ENCODE results near the gene UHRF2. TPM values are rescaled to one million over a fixed set of nuclear protein-coding genes. Genes with fewer than 3 reads are reported as not detected.

Gene UHRF2
- total RNA-seq, 1 experiment from 2014 or later, result 40.6 TPM

DNA sequence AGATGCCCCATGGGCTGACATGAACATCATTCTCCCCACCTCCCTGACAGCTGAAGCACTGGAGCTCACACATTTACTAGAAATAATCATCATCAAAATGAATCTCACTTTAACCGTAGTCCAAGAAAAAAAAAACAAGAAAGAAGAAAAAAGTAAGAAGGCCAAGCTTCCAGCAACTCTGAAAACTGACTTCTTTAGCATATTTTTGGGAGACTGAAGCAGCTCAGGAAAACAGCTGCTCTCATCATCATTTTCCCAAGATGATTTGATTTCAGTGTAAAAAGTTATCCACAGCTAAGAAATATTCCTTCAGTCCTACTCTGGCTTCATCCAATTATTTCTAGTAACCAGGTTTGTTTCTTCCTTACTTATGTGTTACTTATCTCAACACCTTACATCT is 140.9 kb downstream of the UHRF2 start:
- no peaks in the 10 kb centered on the region for H3K79me2 ChIP-seq (ENCODE audit: insufficient read depth, low read length)
- POLR2A ChIA-PET, result interaction anchor here (0.9 kb wide), 1 partner anchor 10 kb away, joined by 3 read pairs; no protein-coding TSS in a partner anchor
- no peak overlapping the region for H3K9ac ChIP-seq (ENCODE audit: low read length)

More for the DNA sequence above, 140.9 kb downstream of the UHRF2 start:
- Histone ChIP-seq H3K4me1 (ENCODE audit: control insufficient read depth in 1 of 2, insufficient read depth in 2 of 2, low read length in 2 of 2) (peaks cover 0 to 3% of the 10 kb centered on the region in 2 experiments; a peak in 1 of 4 replicates), H4K20me1 (ENCODE audit: insufficient read depth) (no peaks in the 10 kb centered on the region), H3K27me3 (ENCODE audit: insufficient read depth, low read length) (no peaks in the 10 kb centered on the region), H3K9me3 (ENCODE audit: control insufficient read depth in 1 of 2, insufficient read depth in 1 of 2, low read depth in 1 of 2, low read length in 2 of 2) (no peaks in the 10 kb centered on the region), H2AFZ (ENCODE audit: low read depth, low read length, poor library complexity, severe bottlenecking) (no peak overlapping the region), H3K36me3 (ENCODE audit: control insufficient read depth in 1 of 2, insufficient read depth in 2 of 2, low read length in 2 of 2) (no peaks in the 10 kb centered on the region), H3K27ac (ENCODE audit: low read depth, low read length) (no peak overlapping the region), H3K4me3 (replicated peaks in 1 of 2; ENCODE audit: low read depth in 1 of 2, low read length in 2 of 2) (no peak overlapping the region), H3K9me2 (ENCODE audit: insufficient read depth) (peaks cover 4% of the 10 kb centered on the region; the same call in 1 of the 2 replicates), H3K4me2 (ENCODE audit: low read length) (no peak overlapping the region)
- TF ChIP-seq EGR1 (IDR thresholded peaks at IDR 0.05; ENCODE audit: low read depth) (no peak), JUND (IDR thresholded peaks at IDR 0.05) (no peak), EZH2phosphoT487 (IDR thresholded peaks at IDR 0.05; ENCODE audit: borderline replicate concordance) (no peak), ZNF274 (IDR thresholded peaks at IDR 0.05; ENCODE audit: low read depth, low read length) (no peak), EZH2 (IDR thresholded peaks at IDR 0.05) (no peak), ELF1 (IDR thresholded peaks at IDR 0.05; ENCODE audit: borderline replicate concordance, low read depth) (no peak), SRF (IDR thresholded peaks at IDR 0.05; ENCODE audit: low read depth) (no peak), POLR2A (IDR thresholded peaks at IDR 0.05; ENCODE audit: borderline replicate concordance, extremely low read depth, insufficient read depth, insufficient read length) (no peak), ZFX (IDR thresholded peaks at IDR 0.05) (no peak), CBX3 (IDR thresholded peaks at IDR 0.05; ENCODE audit: low read depth) (no peak), TCF7L2 (IDR thresholded peaks at IDR 0.05; ENCODE audit: borderline replicate concordance, extremely low read depth, insufficient read depth, insufficient read length) (no peak)
- CTCF ChIA-PET, result no interaction called here
- BruUV-seq (replicated peaks), result no TSS peak
- RAD21 ChIA-PET (ENCODE audit: low non-redundant PET in 1 of 2, low total read pairs in 2 of 2, uncharacterized antibody in 2 of 2, unreplicated experiment in 2 of 2), result no interaction called here
- intact Hi-C loops (cut with micrococcal nuclease), result no loop called here
- ATAC-seq (no peak), DNase-seq (ENCODE audit: low read depth, low spot score) (no peak)

Other genes with a start within 250 kb of the UHRF2 start
- not detected for gene IL33, start 197.4 kb upstream of the UHRF2 start, total RNA-seq (2021; ENCODE audit: unreplicated experiment)
- not detected for gene TPD52L3, start 84.8 kb upstream of the UHRF2 start, total RNA-seq (2021; ENCODE audit: unreplicated experiment)
- gene GLDC, start 232.5 kb downstream of the UHRF2 start, total RNA-seq (2021; ENCODE audit: unreplicated experiment), result 4.9 TPM